Limb (tissue), 2 donors: ENCODE data around the gene UVRAG.
"Not testable (repeated sequence)": the region's sequence is repeated elsewhere in the genome, so short reads cannot be mapped to it uniquely, and the experiment has no call there.

Experiments used
- DNase-seq, 2 donors: peaks; one replicate each; pipeline ENCODE4 v3.0.0-alpha.2; 2016; ENCODE audit errors: extremely low spot score in 2 of 2

The UVRAG gene

GRCh38 chr11:76062733-76063132, 247.7 kb downstream of the UVRAG start:
- DNase-seq, result no peak

GRCh38 chr11:76064192-76064591, 249.2 kb downstream of the UVRAG start:
- DNase-seq, result no peak

DNA sequence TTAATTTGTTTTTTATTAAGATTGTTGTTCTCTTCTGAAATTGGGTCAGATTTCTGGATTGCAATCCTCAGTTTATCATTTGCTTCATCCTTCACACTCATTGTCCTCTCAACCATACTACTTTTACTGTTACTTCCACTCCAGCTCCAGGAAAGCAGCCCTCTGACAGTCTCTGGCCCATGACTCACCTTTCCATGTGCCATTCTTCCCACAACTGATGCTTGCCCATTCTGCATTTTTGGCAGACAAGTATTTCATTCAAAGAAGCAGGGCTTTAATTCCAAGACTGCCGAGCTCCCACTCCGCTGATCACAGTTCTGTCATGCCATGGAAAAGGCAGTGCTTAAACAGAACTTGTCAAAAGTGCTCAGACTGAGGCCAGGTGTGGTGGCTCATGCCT, 252.1 kb downstream of the UVRAG start:
- no peak for DNase-seq

- DNase-seq, result no peak
These were observed 254.0 kb downstream of the UVRAG start for GRCh38 chr11:76069001-76069400.

DNA sequence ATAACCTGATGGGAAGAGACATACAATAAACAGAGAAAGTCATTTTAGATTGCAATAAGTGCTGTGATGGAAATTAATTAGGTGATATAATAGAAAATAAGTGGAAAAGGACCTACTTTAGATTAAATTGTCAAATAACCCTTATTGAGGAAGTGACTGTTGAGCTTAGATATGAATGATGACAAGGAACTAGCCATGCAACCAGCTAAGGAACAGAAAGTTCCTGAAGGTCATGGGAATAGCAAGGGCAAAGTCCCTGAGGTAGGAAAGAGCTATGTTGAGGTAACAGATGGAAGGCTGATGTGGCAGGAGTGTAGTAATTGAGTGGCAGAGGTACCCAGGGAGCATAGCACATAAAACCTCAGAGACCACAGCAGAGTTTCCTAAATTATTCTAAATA, 256.1 kb downstream of the UVRAG start:
- DNase-seq, result no peak

- DNase-seq, result peak in 1 of 2 donors; percentile 66
These were observed 258.7 kb downstream of the UVRAG start for GRCh38 chr11:76073724-76074123.

- DNase-seq, result peak in 1 of 2 donors; percentile 62
These were observed 259.4 kb downstream of the UVRAG start for GRCh38 chr11:76074148-76075095.

DNA sequence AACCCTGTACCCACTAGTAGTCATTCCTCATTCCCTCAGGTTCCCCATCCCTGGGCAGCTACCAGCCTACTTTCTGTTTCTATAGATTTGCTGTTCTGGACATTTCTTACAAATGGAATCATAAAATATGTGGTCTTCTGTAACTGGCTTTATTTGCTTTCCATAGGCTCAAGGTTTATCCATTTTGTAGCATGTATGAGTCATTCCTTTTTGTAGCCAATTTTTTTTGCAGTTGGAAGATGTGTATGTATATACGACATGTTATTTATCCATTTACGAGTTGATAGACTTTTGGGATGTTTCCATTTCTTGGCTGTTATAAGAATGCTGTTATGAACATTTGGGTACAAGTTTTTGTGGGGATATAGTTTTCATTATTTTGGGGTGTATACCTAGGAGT, 260.7 kb downstream of the UVRAG start:
- no peak for DNase-seq

DNA sequence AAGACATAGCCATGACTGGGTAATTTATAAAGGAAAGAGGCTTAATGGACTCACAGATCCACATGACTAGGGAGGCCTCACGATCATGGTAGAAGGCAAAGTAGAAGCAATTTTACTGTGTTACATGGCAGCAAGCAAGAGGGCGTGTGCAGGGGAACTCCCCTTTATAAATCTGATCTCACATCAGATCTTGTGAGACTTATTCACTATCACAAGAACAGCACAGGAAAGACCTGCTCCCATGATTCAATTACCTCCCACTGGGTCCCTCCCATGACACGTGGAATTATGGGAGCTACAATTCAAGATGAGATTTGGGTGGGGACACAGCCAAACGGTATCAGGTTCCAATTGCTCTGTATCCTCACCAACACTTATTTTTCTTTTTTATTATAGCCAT, 261.2 kb downstream of the UVRAG start:
- DNase-seq, result not testable (repeated sequence)

GRCh38 chr11:76076749-76077148, 261.7 kb downstream of the UVRAG start:
- no peak for DNase-seq

GRCh38 chr11:76077575-76078150, 262.7 kb downstream of the UVRAG start:
- no peak for DNase-seq

DNA sequence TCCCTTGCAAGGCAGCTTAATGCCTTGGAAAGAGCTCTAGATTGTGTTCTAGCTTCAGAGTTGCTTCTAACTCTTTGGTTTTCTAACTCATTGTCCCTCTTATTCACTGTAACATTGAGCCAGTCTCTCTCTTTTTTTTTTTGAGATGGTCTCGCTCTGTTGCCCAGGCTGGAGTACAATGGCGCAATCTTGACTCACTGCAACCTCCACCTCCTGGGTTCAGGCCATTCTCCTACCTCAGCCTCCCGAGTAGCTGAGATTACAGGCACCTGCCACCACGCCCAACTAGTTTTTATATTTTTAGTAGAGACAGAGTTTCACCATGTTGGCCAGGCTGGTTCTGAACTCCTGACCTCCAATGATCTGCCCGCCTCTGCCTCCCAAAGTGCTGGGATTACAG, 266.1 kb downstream of the UVRAG start:
- DNase-seq, result not testable (repeated sequence)

DNA sequence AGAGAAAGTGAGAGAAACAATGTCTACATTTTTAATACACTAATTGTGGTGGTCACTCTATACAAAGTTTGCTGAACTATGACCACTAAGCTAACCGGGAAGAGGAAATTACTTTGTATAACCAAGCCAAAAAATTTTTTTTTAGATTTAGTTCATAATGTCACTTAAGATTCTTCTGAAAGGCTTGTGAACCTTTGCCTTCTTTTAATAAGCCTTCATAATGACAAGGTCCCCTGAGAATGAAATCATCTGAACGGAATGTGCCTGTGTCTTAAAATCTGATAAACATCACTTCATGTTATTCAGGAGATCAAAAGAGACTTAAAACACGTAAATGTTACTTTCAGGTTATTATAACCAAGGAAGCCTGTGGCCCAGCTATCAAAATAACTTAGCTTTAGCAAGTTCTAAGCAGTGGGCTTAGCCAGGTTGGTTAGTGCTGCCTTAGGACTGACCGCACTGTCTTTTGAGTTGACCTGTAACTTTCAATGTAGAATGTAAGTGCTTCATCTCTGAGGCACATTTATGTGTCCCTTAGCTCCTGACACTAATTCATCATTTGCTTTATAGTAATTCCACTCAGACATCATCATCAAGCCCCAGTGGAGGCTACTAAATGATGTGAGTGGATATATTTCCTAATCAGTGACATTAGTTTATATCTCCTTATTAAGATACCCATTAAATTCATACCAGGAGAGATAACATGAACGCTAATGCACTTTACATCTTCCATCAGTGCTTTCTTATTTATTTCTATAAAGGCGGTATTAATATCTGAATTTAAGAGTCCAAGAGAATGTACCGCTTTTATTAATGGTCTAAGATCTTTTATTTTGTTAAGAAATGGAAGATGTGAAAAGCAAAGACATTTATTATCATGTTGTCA, 268.8 kb downstream of the UVRAG start:
- no peak for DNase-seq

DNA sequence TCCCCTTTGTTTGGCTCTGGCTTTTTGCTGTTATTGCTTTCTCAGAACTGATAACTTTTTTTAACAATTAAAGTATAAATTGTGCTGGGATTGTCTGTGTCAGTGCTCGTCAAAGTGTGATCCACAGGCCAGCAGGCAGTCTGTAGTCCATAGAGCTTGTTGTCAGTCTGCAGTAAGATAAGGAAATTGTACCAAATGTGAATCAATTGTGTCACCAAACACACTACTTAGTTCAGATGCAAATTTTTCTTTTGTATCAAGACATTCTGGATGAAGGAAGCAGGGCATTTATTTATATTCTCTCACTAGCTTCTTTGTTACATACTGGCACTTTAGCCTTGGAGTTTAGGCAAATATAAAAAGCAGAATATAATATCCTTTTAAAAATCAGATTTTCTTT, 270.3 kb downstream of the UVRAG start:
- no peak for DNase-seq

DNA sequence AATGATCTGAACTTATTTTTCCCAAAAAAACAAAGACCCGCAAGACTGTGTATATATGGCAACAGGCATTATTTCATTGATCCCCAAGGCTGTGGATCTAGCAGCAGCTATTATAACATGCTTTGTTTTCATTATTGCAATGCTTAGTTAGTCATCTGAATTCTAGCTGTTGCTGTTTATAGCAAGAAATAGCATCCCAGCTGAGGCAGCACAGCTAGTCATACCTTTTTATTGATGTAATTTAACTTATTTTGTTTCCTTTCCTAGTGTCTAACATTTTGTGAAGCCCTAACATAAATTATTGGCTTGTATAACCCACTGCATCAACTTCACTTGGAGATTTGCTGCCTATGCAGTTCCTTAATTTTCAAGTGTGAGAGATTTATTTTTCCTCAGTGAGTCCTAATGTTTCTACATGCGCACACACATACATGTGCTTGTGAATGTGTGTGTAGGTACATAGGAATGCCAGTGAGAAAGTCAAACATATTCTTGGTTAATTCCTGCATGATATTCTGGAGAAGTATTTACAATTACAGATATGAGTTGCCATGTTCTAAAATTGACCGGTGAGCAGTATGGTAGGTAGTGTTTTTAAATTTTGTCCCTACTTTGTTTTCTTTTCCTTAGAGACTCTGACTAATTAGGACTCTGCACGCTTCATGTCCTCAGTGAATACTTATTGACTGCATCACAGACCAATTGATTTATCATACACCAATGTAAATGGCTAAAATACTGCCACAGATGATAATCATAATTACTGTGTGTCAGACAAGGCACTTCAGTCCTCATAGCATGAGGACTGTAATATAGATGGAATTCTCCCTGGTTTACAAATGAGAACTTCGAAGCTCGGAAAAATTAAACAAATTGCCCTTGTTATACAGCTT, 272.0 kb downstream of the UVRAG start:
- no peak for DNase-seq

GRCh38 chr11:76087749-76088148, 272.7 kb downstream of the UVRAG start:
- no peak for DNase-seq

- no peak for DNase-seq
These were observed 273.5 kb downstream of the UVRAG start for GRCh38 chr11:76088511-76088910.

GRCh38 chr11:76090174-76090573, 275.2 kb downstream of the UVRAG start:
- no peak for DNase-seq

DNA sequence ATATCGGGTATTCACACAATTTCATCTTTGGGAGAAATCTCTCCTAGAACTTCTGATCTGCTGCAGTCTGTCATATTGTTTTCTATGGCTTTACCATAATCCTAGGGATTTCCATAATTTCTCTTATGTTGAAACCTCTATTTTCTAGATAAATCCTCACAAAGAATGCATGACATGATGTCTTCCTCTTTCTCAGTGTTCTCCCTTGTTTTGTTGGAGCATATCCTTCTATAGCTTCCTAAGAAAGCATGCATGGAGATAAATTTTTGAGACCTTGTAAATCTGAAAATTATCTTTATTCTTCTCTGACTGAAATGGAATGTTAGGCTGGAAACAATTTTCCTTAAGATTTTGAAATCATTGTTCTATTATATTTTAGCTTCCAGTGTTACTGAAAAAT, 275.8 kb downstream of the UVRAG start:
- DNase-seq, result no peak

DNA sequence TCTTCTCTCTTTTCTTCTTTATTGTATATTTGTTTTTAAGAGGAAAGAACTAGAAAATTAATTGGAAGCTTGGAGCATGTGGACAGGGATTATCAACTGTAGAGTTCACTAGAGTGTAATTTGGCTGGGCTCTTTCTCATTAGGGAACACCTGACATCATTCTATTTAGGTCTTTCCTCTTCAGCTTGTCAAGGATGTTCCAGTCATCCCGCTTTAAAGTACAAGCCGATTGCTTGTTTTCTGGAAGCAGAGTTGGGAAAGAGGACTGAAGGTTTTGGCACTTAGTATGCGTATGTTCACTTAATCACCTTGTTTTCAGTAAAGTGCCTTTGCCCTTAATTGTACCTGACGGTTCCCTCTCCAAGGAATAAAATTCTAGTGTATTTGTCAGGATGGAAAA, 279.7 kb downstream of the UVRAG start:
- no peak for DNase-seq

DNA sequence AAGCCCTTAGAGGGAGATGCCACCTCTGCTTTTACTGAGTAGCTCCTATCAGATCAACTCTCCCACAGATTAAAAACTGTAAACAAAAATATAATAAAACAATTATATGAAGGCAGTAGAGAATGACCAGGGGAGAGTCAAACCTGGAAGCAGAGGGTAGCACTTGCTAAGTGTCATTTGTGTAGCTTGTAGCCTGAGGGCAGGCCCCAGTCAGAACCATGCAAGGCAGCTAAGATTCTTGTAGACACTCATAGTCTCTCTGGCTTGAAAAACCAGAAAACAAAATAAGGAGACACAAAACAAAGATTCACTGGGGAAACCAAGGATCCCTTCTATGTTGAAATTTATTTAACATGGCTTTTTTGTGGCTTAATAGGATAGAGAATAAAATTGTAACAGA, 280.9 kb downstream of the UVRAG start:
- DNase-seq, result no peak
